Testis (tissue), 3 donors: ENCODE measurements around the gene EWSR1. TPM values are rescaled to one million over a fixed set of nuclear protein-coding genes. Genes with fewer than 3 reads are reported as not detected.
A peak's percentile ranks its signal among the peaks of the same experiment; 100 is the strongest.

Experiments used
- DNase-seq: peaks from one replicate; pipeline ENCODE4 v3.0.0-alpha.2; 2019
- H3K27ac ChIP-seq, 2 donors: fragments of 200-600 bp; sonication (generic); one replicate each; pipeline ENCODE4 v1.5.1; 2019
- H3K27me3 ChIP-seq: fragments of 200-600 bp; sonication (generic); one replicate; pipeline ENCODE4 v1.5.1; 2019
- H3K36me3 ChIP-seq: fragments of 200-600 bp; sonication (generic); one replicate; pipeline ENCODE4 v1.5.1; 2017; ENCODE audit warnings: low read depth; ENCODE audit errors: missing control alignments
- H3K4me1 ChIP-seq: fragments of 200-600 bp; sonication (generic); one replicate; pipeline ENCODE4 v1.5.1; 2019
- H3K4me3 ChIP-seq, 2 donors: fragments of 200-600 bp; sonication (generic); one replicate each; pipeline ENCODE4 v1.5.1; 2017 to 2019
- H3K9me3 ChIP-seq: fragments of 200-600 bp; sonication (generic); one replicate; pipeline ENCODE4 v1.5.1; 2017
- POLR2A ChIP-seq: fragments of 450-650 bp; IDR thresholded peaks from one replicate; pipeline ENCODE4 v1.6.1; 2017; ENCODE audit warnings: antibody characterized with exemption, mild to moderate bottlenecking, moderate library complexity
- WGBS, 2 donors: methylation state at CpG; one replicate each; pipeline ENCODE4 v1.1.5; 2018; 5-methylcytosine and 5-hydroxymethylcytosine counted together
- intact Hi-C: fragments of 100-400 bp; cut with DNase I; formaldehyde crosslinking; loops from one replicate; pipeline ENCODE4 v1.15.1; 2023; ENCODE audit warnings: low total_unique reads
- polyA plus RNA-seq: library from polyadenylated mRNA; stranded (reverse); fragments of 350-450 nt; fragmentation: Illumina TruSeq; extraction: RNeasy Lipid Tissue Mini Kit (QIAGEN cat#74804); gene quantifications from one replicate; pipeline ENCODE4 v1.2.3, GENCODE V29; 2014; ENCODE audit warnings: low read depth, low replicate concordance; ENCODE audit not compliant: insufficient read depth
- total RNA-seq, 2 donors: library from RNA; depleted of rRNA; stranded (reverse); fragments of >200 nt; gene quantifications; one replicate each; pipeline ENCODE4 v1.2.3, GENCODE V29; 2016
- TF ChIP-seq, protein P1 (sequence below), 3 experiments: fragments of 450-650 bp in 2 of 3; fragments of 200-600 bp in 1 of 3; sonication (generic) in 1 of 3; IDR thresholded peaks; one replicate each; pipeline ENCODE4 v1.5.1; 2016 to 2019; ENCODE audit warnings: antibody characterized with exemption in 3 of 3, mild to moderate bottlenecking in 2 of 3, moderate library complexity in 1 of 3

Gene EWSR1
- total and polyA plus RNA-seq, 3 donors from 2014 or later = 286 to 451 (median 336) TPM

DNA sequence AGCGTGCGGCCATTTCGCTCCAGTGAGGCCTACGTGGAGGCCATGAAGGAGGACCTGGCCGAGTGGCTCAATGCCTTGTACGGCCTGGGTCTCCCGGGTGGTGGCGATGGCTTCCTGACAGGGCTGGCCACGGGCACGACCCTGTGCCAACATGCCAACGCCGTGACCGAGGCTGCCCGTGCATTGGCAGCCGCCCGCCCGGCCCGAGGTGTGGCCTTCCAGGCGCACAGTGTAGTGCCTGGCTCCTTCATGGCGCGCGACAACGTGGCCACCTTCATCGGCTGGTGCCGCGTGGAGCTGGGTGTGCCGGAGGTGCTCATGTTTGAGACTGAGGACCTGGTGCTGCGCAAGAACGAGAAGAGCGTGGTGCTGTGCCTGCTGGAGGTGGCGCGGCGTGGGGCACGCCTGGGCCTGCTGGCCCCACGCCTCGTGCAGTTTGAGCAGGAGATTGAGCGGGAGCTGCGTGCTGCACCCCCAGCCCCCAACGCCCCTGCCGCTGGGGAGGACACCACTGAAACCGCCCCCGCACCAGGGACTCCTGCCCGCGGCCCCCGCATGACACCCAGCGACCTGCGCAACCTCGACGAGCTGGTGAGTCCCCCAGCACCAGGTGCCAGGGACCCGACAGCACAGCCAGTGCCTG lies 40.2 kb downstream of the EWSR1 start:
- no peak for DNase-seq
- Histone ChIP-seq H3K4me1 (peaks cover 50% of the 10 kb centered on the region), H3K27ac (peak overlapping the region in 1 of 2 donors; percentile 82), H3K36me3 (no peaks in the 10 kb centered on the region), H3K27me3 (no peaks in the 10 kb centered on the region), H3K9me3 (no peaks in the 10 kb centered on the region), H3K4me3 (peak overlapping the region; percentile 86 to 88)
- 33 to 40% methylated on average over 4 to 30 of the region's 50 CpGs for WGBS, 2 donors
- no peak for TF ChIP-seq POLR2A
- TF ChIP-seq, protein P1, sequence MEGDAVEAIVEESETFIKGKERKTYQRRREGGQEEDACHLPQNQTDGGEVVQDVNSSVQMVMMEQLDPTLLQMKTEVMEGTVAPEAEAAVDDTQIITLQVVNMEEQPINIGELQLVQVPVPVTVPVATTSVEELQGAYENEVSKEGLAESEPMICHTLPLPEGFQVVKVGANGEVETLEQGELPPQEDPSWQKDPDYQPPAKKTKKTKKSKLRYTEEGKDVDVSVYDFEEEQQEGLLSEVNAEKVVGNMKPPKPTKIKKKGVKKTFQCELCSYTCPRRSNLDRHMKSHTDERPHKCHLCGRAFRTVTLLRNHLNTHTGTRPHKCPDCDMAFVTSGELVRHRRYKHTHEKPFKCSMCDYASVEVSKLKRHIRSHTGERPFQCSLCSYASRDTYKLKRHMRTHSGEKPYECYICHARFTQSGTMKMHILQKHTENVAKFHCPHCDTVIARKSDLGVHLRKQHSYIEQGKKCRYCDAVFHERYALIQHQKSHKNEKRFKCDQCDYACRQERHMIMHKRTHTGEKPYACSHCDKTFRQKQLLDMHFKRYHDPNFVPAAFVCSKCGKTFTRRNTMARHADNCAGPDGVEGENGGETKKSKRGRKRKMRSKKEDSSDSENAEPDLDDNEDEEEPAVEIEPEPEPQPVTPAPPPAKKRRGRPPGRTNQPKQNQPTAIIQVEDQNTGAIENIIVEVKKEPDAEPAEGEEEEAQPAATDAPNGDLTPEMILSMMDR (IDR thresholded peaks at IDR 0.05) = no peak
- intact Hi-C loops = no loop called here

GRCh38 chr22:29308791-29309262 lies 40.8 kb downstream of the EWSR1 start:
- TF ChIP-seq, protein P1 (IDR thresholded peaks at IDR 0.05) = no peak
- TF ChIP-seq POLR2A = no peak
- Histone ChIP-seq H3K36me3 (no peaks in the 10 kb centered on the region), H3K4me3 (peak overlapping the region in 1 of 2 donors; percentile 88), H3K4me1 (peaks cover 54% of the 10 kb centered on the region), H3K27me3 (no peaks in the 10 kb centered on the region), H3K9me3 (no peaks in the 10 kb centered on the region), H3K27ac (peak overlapping the region in 1 of 2 donors; percentile 54)
- WGBS, 2 donors = 38% methylated on average over 4 to 13 of the region's 13 CpGs
- intact Hi-C loops = no loop called here
- DNase-seq = no peak

DNA sequence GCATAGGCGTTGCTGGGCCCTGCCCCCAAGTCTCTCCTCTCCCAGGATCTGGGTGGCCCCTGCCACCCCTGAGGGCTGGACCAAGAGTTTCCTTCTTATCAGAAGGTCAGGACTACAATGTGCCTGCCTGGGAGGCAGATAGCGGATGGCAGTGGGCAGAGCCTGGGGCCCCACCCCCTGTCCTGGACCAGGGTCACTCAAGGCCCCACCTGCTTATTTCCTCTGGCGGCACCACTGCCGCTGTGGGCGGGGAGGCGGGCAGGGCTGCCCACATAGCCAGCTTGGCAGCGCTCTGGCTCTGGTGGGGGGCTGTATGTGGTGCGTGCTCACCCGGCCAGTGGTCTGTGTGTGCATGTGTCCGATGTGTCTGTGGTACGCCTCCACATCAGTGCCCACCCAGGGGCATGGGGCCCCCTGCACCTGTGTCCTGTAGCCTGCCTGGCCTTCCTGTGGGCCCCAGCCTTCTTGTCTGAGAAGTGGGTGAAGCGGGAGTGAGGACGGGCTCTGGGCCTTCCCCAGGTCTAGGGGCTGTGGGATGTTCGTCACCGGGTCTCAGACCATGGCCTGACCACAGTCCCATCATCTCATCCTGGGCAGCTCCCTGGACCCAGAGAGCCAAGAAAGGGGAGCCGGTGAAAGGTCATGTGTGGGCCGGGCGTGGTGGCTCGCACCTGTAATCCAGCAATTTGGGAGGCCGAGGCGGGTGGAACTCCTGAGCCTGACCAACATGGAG lies 41.4 kb downstream of the EWSR1 start:
- Histone ChIP-seq H3K4me1 (peaks cover 61% of the 10 kb centered on the region), H3K27me3 (no peaks in the 10 kb centered on the region), H3K4me3 (no peak overlapping the region), H3K36me3 (no peaks in the 10 kb centered on the region), H3K27ac (peak overlapping the region in 1 of 2 donors; percentile 59), H3K9me3 (no peaks in the 10 kb centered on the region)
- intact Hi-C loops = no loop called here
- DNase-seq = peak; percentile 93
- WGBS, 2 donors = 70 to 87% methylated on average over 12 to 21 of the region's 21 CpGs
- TF ChIP-seq, protein P1 (IDR thresholded peaks at IDR 0.05) = no peak
- TF ChIP-seq POLR2A = no peak

DNA sequence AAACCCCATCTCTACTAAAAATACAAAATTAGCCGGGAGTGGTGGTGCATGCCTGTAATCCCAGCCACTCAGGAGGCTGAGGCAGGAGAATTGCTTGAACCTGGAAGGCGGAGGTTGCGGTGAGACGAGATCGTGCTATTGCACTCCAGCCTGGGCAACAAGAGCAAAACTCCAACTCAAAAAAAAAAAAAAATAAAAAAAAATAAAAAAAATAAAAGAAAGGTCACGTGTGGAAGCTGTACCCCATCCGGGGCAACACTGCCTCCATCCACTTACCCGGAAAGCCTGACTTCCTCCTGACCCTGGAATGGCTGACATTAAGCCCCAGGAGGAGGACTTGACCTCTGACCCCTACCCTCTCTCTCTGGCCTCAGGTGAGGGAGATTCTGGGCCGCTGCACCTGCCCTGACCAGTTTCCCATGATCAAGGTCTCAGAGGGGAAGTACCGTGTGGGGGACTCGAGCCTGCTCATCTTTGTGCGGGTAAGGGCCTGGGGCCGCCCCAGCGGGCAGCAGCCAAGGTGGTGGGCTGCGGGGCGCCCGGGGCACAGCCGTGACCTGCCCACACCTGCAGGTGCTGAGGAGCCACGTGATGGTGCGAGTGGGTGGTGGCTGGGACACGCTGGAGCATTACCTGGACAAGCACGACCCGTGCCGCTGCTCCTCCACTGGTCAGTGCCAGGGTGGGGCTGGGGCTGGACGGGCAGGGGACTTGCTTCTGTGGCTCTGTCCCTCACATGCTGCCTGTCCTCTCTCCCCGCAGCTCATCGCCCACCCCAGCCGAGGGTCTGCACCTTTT lies 42.2 kb downstream of the EWSR1 start:
- WGBS, 2 donors = 60 to 72% methylated on average over 10 to 28 of the region's 28 CpGs
- H3K9me3 ChIP-seq = no peaks in the 10 kb centered on the region
- DNase-seq = no peak
- TF ChIP-seq, protein P1 (IDR thresholded peaks at IDR 0.05) = no peak
- intact Hi-C loops = no loop called here
- no peak overlapping the region for H3K4me3 ChIP-seq
- H3K27me3 ChIP-seq = no peaks in the 10 kb centered on the region
- H3K36me3 ChIP-seq = no peaks in the 10 kb centered on the region
- peaks cover 64% of the 10 kb centered on the region for H3K4me1 ChIP-seq
- H3K27ac ChIP-seq = peak overlapping the region; percentile 55 to 64
